NCI-H2196 treated with DMSO at 0.1 percent for 48 hours (cell line): Measurements from ENCODE around the gene WDR64.
A peak's percentile ranks its signal among the peaks of the same experiment; 100 is the strongest.

Experiments used
- DNase-seq: peaks from one replicate; lab custom pipeline; 2025; ENCODE audit not compliant: unreplicated experiment; lab: John Stamatoyannopoulos, UW

Gene WDR64

GRCh38 chr1:241630899-241631298 is 21.2 kb upstream of the WDR64 start:
- DNase-seq = no peak

- no peak for DNase-seq
Measured at GRCh38 chr1:241631674-241632073, 20.4 kb upstream of the WDR64 start.

- DNase-seq = no peak
Measured at GRCh38 chr1:241632987-241633386, 19.1 kb upstream of the WDR64 start.

DNA sequence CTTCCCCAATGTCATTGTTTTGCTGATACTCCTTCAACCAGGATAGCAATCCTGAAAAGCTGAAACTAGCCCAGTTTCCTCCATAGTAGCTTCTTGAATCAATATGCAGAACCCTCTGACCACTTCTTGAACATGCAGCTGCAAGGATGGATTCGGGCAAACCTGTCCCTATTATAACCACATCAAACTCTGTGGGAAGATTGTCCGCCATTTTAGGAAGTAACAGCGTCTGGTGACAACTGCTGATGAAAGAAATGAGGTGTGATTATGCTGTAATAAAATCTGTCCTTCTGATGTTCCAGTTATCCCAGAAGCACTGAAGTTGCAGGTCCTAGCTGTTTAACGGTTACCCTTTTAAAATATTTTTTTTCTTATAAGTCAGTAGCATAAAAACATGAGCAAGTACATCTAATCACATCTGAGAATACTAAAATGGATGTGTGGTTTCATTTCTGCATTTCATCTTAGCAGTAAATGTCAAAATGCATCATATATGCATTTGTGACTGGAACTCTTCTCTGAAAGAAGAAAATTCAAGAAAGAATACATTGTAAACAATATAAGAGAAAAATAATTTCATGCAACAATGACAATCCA is 16.4 kb upstream of the WDR64 start:
- DNase-seq = no peak

DNA sequence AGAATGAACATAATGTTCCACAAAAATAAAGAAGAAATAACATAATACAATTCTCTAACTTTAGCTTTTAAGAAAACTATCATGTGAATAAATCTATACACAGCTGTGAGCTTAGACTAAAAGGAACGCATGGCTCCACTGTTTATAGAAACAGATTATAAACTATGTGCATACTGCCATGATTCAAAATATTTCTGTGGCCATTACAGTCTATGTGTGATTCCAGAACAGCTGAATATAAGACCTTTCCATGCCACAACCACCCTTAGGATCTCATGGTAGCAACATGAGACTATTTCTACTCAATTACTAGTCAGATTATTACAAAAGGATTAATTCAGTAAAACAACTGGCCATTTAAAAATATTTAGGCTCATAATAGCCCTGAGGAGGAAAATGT is 15.8 kb upstream of the WDR64 start:
- no peak for DNase-seq

DNA sequence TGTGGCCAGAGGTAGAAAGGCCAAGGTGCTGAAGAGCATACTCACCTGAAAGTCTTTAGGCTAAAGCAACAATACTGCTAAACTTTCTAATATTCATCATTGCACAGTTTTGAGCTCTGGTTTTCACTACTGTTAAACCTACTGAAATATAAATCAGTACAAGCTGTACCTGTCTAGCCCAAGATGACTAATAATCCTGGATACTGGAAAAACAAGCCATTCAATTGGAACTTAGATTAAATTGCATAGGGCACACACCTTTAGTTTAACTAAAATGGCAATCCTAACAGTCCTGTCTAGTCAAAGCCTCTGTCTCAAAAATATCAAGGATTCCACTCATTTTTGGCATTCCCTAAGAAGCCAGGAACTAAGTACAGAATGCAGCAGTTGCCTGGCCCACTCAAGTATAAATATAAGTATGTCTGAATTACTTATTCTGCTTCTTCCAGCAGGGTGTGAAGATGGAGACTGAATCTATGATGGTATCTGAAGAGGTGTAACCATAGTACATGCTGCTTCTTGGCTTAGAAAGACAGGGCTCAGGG is 15.0 kb upstream of the WDR64 start:
- DNase-seq = no peak

GRCh38 chr1:241637604-241638003 is 14.5 kb upstream of the WDR64 start:
- DNase-seq = no peak

GRCh38 chr1:241638099-241638682 is 13.9 kb upstream of the WDR64 start:
- DNase-seq = no peak

- DNase-seq = no peak
Measured at GRCh38 chr1:241638909-241639622, 13.0 kb upstream of the WDR64 start.

GRCh38 chr1:241639623-241640148 is 12.4 kb upstream of the WDR64 start:
- no peak for DNase-seq

DNA sequence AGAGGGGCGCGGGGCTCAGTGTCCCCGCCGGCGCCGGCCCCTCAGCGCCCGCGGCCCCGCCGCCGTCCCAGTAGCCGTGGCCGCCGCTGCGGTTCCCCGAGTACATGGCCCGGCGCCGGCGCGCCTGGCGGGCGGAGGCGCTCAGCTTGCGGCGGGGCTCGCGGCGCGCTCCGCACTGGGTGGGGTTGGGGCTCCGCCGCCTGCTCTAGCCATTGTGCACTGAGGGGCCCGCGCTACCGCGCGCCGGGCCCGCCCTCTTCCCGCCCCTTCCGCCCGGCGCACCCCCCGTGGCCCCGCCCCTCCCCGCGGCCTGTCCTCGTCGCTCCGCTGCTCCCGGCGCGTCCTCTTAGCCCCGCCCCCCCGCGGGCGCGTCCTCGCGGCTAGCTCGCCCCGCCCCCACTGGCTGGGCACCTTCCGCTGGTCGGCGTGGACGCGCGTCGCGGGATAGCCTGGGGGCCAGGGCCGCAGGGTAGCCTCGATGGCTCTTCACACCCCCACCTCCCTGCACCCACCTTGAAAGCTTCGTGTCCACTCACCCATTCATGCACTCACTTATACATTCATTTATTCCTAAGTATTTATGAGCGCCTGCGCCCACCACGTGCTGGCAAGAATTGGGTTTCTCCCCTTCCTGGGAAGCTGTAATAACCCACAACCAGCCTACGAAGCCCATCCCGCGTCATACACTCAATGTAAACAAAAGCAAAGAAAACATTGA is 11.8 kb upstream of the WDR64 start, which contains the start of the genes CHML and OPN3:
CHML (minus strand) TSS at position 221 of the 718 bp plus-strand sequence. CDS start 4,603 bp downstream, outside the sequence.
OPN3 (minus strand) TSS at position 221 of the 718 bp plus-strand sequence; CDS start at position 106, 115 bp downstream.
- DNase-seq = peak; percentile 40

GRCh38 chr1:241640867-241641622 is 11.0 kb upstream of the WDR64 start:
- no peak for DNase-seq

GRCh38 chr1:241641773-241642592 is 10.1 kb upstream of the WDR64 start:
- DNase-seq = no peak

DNA sequence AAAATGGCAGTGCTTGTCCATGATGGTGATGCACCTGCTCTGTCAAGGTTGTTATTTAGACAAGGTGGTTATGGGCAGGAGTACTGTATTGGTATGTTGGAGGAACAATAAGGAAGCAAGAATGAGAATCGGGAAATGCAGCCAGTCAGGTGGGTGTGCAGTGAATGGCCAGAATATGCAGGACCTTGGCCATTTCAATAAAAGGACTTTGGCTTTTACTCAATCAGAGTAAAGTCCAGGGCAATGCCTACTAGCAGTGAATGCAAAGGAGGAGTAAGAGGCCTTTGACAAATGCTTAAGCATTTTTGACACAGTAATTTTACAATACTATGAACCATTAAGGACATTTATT is 9.5 kb upstream of the WDR64 start:
- no peak for DNase-seq

DNA sequence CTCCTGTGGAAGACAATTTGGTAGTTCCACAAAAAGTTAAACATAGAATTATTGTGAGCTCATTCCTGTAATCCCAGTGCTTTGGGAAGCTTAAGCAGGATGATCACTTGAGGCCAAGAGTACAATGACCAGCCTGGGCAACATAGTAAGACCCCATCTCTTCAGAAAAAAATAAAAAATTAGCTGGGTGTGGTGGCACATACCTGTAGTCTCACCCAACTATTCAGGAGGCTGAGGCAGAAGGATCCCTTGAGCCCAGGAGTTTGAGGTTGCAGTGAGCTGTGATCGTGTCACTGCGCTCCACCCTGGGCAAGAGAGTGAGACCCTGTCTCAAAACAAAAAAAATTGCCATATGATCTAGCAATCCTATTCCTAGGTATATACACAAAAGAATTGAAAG is 7.8 kb upstream of the WDR64 start:
- no peak for DNase-seq

GRCh38 chr1:241645199-241645598 is 6.9 kb upstream of the WDR64 start:
- DNase-seq = no peak

GRCh38 chr1:241646201-241646600 is 5.9 kb upstream of the WDR64 start:
- DNase-seq = no peak

GRCh38 chr1:241647658-241648057 is 4.4 kb upstream of the WDR64 start:
- no peak for DNase-seq

- DNase-seq = no peak
Measured at GRCh38 chr1:241648159-241648558, 3.9 kb upstream of the WDR64 start.

GRCh38 chr1:241654019-241654418 is 1.9 kb downstream of the WDR64 start:
- DNase-seq = no peak
